GM19043 (cell line): ENCODE results near the gene MAGI2.

Experiments
- ATAC-seq: cut with Tn5 transposase; IDR thresholded peaks from one replicate; pipeline ENCODE4 v1.9.1; 2021; ENCODE audit warnings: low read depth; ENCODE audit not compliant: unreplicated experiment

MAGI2 gene

GRCh38 chr7:79453558-79454360 is at the start of gene MAGI2:
Gene MAGI2, minus strand, starts transcription at chr7:79453667. Its CDS starts 347 bp downstream, at chr7:79453320.
- no peak for ATAC-seq

- ATAC-seq = no peak
Observed at GRCh38 chr7:79502151-79502550, 48.7 kb upstream of the MAGI2 start.

- no peak for ATAC-seq
Observed at GRCh38 chr7:79500759-79501158, 47.3 kb upstream of the MAGI2 start.

- ATAC-seq = no peak
Observed at GRCh38 chr7:79497728-79498127, 44.3 kb upstream of the MAGI2 start.

- no peak for ATAC-seq
Observed at GRCh38 chr7:79495544-79496272, 42.2 kb upstream of the MAGI2 start.

GRCh38 chr7:79494046-79494445 is 40.6 kb upstream of the MAGI2 start:
- no peak for ATAC-seq

GRCh38 chr7:79489371-79489770 is 35.9 kb upstream of the MAGI2 start:
- no peak for ATAC-seq

- ATAC-seq = no peak
Observed at GRCh38 chr7:79478386-79478785, 24.9 kb upstream of the MAGI2 start.

- ATAC-seq = no peak
Observed at GRCh38 chr7:79475455-79475854, 22.0 kb upstream of the MAGI2 start.

GRCh38 chr7:79471699-79472098 is 18.2 kb upstream of the MAGI2 start:
- ATAC-seq = no peak

GRCh38 chr7:79471283-79471682 is 17.8 kb upstream of the MAGI2 start:
- ATAC-seq = no peak

GRCh38 chr7:79465551-79465950 is 12.1 kb upstream of the MAGI2 start:
- ATAC-seq = no peak

- ATAC-seq = no peak
Observed at GRCh38 chr7:79464051-79464450, 10.6 kb upstream of the MAGI2 start.

- no peak for ATAC-seq
Observed at GRCh38 chr7:79462390-79462789, 8.9 kb upstream of the MAGI2 start.

- ATAC-seq = no peak
Observed at GRCh38 chr7:79461660-79462059, 8.2 kb upstream of the MAGI2 start.

- no peak for ATAC-seq
Observed at GRCh38 chr7:79459381-79459780, 5.9 kb upstream of the MAGI2 start.

- ATAC-seq = no peak
Observed at GRCh38 chr7:79458796-79459195, 5.3 kb upstream of the MAGI2 start.

- ATAC-seq = no peak
Observed at GRCh38 chr7:79455173-79455790, 1.8 kb upstream of the MAGI2 start.

GRCh38 chr7:79454361-79454960 is 994 bp upstream of the MAGI2 start:
- no peak for ATAC-seq

GRCh38 chr7:79453266-79453557 is 255 bp downstream of the MAGI2 start:
- no peak for ATAC-seq

GRCh38 chr7:79452495-79453265 is 787 bp downstream of the MAGI2 start:
- no peak for ATAC-seq
